ENCODE data around the gene TSHR. TPM values are rescaled to one million over a fixed set of nuclear protein-coding genes. Genes with fewer than 3 reads are reported as not detected.
"Not testable (repeated sequence)": the region's sequence is repeated elsewhere in the genome, so short reads cannot be mapped to it uniquely, and the experiment has no call there.

Gene TSHR
- total RNA-seq, 1 donor from 2014 or later: not detected

- H3K9ac ChIP-seq (ENCODE audit: low read length): no peak overlapping the region
- no peak for TF ChIP-seq CTCF (IDR thresholded peaks at IDR 0.05; ENCODE audit: insufficient read depth, low read depth, low read length)
- TF ChIP-seq EZH2 (IDR thresholded peaks at IDR 0.05; ENCODE audit: insufficient read depth, low read length): no peak
- DNase-seq (ENCODE audit: low read depth): no peak
- Mint-ChIP-seq H3K4me3 (ENCODE audit: unreplicated experiment) (no peak overlapping the region), H3K9me3 (ENCODE audit: unreplicated experiment) (peaks cover 4% of the 10 kb centered on the region), H3K27me3 (ENCODE audit: low read depth, unreplicated experiment) (no peaks in the 10 kb centered on the region), H3K4me1 (ENCODE audit: low read depth, unreplicated experiment) (peaks cover under 1% of the 10 kb centered on the region), H3K36me3 (ENCODE audit: low read depth, unreplicated experiment) (no peaks in the 10 kb centered on the region), H3K27ac (ENCODE audit: unreplicated experiment) (no peak overlapping the region)
- no peak overlapping the region for H3K4me2 ChIP-seq (ENCODE audit: low read length)
- no peaks in the 10 kb centered on the region for H3K79me2 ChIP-seq (ENCODE audit: insufficient read depth, low read length)
- FAIRE-seq: no peak
- H3K4me1 ChIP-seq (ENCODE audit: insufficient read depth, low read length): no peaks in the 10 kb centered on the region
- no peaks in the 10 kb centered on the region for H3K36me3 ChIP-seq (ENCODE audit: insufficient read depth, low read length)
- H3K9me3 ChIP-seq (ENCODE audit: insufficient read depth, low read depth, low read length): no peaks in the 10 kb centered on the region
- no peak overlapping the region for H2AFZ ChIP-seq (ENCODE audit: low read depth, low read length)
- H3K27me3 ChIP-seq (ENCODE audit: insufficient read depth, low read length): no peaks in the 10 kb centered on the region
- H4K20me1 ChIP-seq (ENCODE audit: insufficient read depth, low read length): no peaks in the 10 kb centered on the region
- H3K27ac ChIP-seq (ENCODE audit: low read depth, low read length): no peak overlapping the region
- H3K4me3 ChIP-seq (ENCODE audit: insufficient read depth, low read depth, low read length): no peak overlapping the region
Measured at GRCh38 chr14:81009346-81009745, 53.9 kb downstream of the TSHR start.

DNA sequence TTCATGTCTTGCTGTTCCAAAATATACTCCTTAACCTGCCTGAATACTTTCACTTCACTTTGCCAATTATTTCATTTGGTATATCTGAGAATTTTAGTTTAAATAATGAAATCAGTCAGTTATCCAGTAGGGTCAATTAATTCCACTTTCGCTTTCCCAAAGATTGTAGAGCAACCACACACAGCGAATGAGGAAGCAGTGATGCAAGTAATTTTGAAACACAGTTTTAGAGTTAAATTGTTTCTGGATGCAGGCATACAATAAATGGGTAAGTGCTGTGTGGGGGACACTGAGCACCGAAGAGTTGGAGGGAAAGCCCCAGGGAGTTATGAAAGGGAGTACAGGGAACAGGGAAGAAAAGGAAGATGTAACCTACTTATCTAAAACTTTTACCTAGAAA, 62.8 kb downstream of the TSHR start:
- Histone ChIP-seq H3K79me2 (ENCODE audit: insufficient read depth, low read length) (no peaks in the 10 kb centered on the region), H3K4me3 (ENCODE audit: insufficient read depth, low read depth, low read length) (no peak overlapping the region), H3K4me2 (ENCODE audit: low read length) (no peak overlapping the region), H3K9ac (ENCODE audit: low read length) (no peak overlapping the region), H3K4me1 (ENCODE audit: insufficient read depth, low read length) (no peaks in the 10 kb centered on the region), H3K36me3 (ENCODE audit: insufficient read depth, low read length) (no peaks in the 10 kb centered on the region), H3K9me3 (ENCODE audit: insufficient read depth, low read depth, low read length) (no peaks in the 10 kb centered on the region), H4K20me1 (ENCODE audit: insufficient read depth, low read length) (no peaks in the 10 kb centered on the region), H3K27ac (ENCODE audit: low read depth, low read length) (no peak overlapping the region), H3K27me3 (ENCODE audit: insufficient read depth, low read length) (no peaks in the 10 kb centered on the region), H2AFZ (ENCODE audit: low read depth, low read length) (no peak overlapping the region)
- Mint-ChIP-seq H3K27me3 (ENCODE audit: low read depth, unreplicated experiment) (no peaks in the 10 kb centered on the region), H3K4me1 (ENCODE audit: low read depth, unreplicated experiment) (peaks cover 4% of the 10 kb centered on the region), H3K9me3 (ENCODE audit: unreplicated experiment) (peaks cover 3% of the 10 kb centered on the region), H3K36me3 (ENCODE audit: low read depth, unreplicated experiment) (no peaks in the 10 kb centered on the region), H3K4me3 (ENCODE audit: unreplicated experiment) (no peak overlapping the region), H3K27ac (ENCODE audit: unreplicated experiment) (no peak overlapping the region)
- FAIRE-seq (no peak), DNase-seq (ENCODE audit: low read depth) (no peak)
- TF ChIP-seq EZH2 (IDR thresholded peaks at IDR 0.05; ENCODE audit: insufficient read depth, low read length): no peak
- no peak for TF ChIP-seq CTCF (IDR thresholded peaks at IDR 0.05; ENCODE audit: insufficient read depth, low read depth, low read length)

DNA sequence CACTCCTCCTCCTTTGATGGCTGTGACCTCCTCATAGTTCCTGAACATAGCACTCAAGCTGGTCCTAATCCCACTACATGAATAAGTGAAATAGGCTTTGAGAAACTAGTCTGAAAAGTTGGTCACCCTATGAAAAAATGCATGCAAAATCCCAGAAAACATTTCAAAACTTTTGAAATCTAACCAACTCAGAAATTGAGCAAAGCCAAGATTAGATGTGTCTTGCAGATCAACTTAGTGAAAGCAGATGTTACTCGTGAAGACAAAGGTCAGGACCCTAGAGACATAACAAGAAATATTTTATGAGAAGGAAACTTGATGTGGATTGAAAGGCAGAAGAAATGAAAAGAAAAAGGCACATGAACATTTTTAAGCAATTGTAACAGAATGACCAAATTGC, 63.3 kb downstream of the TSHR start:
- Histone ChIP-seq H3K9ac (ENCODE audit: low read length) (no peak overlapping the region), H2AFZ (ENCODE audit: low read depth, low read length) (no peak overlapping the region), H3K4me1 (ENCODE audit: insufficient read depth, low read length) (no peaks in the 10 kb centered on the region), H3K27ac (ENCODE audit: low read depth, low read length) (no peak overlapping the region), H3K4me2 (ENCODE audit: low read length) (no peak overlapping the region), H3K9me3 (ENCODE audit: insufficient read depth, low read depth, low read length) (no peaks in the 10 kb centered on the region), H3K79me2 (ENCODE audit: insufficient read depth, low read length) (no peaks in the 10 kb centered on the region), H3K27me3 (ENCODE audit: insufficient read depth, low read length) (no peaks in the 10 kb centered on the region), H3K36me3 (ENCODE audit: insufficient read depth, low read length) (no peaks in the 10 kb centered on the region), H4K20me1 (ENCODE audit: insufficient read depth, low read length) (no peaks in the 10 kb centered on the region), H3K4me3 (ENCODE audit: insufficient read depth, low read depth, low read length) (no peak overlapping the region)
- TF ChIP-seq EZH2 (IDR thresholded peaks at IDR 0.05; ENCODE audit: insufficient read depth, low read length) (no peak), CTCF (IDR thresholded peaks at IDR 0.05; ENCODE audit: insufficient read depth, low read depth, low read length) (no peak)
- DNase-seq (ENCODE audit: low read depth) (no peak), FAIRE-seq (no peak)
- peaks cover 4% of the 10 kb centered on the region for H3K4me1 Mint-ChIP-seq (ENCODE audit: low read depth, unreplicated experiment)
- H3K27ac Mint-ChIP-seq (ENCODE audit: unreplicated experiment): no peak overlapping the region
- no peaks in the 10 kb centered on the region for H3K36me3 Mint-ChIP-seq (ENCODE audit: low read depth, unreplicated experiment)
- H3K9me3 Mint-ChIP-seq (ENCODE audit: unreplicated experiment): peaks cover 1% of the 10 kb centered on the region
- H3K4me3 Mint-ChIP-seq (ENCODE audit: unreplicated experiment): no peak overlapping the region
- no peaks in the 10 kb centered on the region for H3K27me3 Mint-ChIP-seq (ENCODE audit: low read depth, unreplicated experiment)

GRCh38 chr14:81019113-81019512, 63.7 kb downstream of the TSHR start:
- H3K9ac ChIP-seq (ENCODE audit: low read length); H3K4me2 ChIP-seq (ENCODE audit: low read length); H3K27me3 ChIP-seq (ENCODE audit: insufficient read depth, low read length); H3K4me1 Mint-ChIP-seq (ENCODE audit: low read depth, unreplicated experiment); H3K4me1 ChIP-seq (ENCODE audit: insufficient read depth, low read length); DNase-seq (ENCODE audit: low read depth); H3K27me3 Mint-ChIP-seq (ENCODE audit: low read depth, unreplicated experiment); H3K4me3 Mint-ChIP-seq (ENCODE audit: unreplicated experiment); FAIRE-seq; H3K9me3 ChIP-seq (ENCODE audit: insufficient read depth, low read depth, low read length); H4K20me1 ChIP-seq (ENCODE audit: insufficient read depth, low read length); H3K36me3 ChIP-seq (ENCODE audit: insufficient read depth, low read length); H3K27ac Mint-ChIP-seq (ENCODE audit: unreplicated experiment); H3K9me3 Mint-ChIP-seq (ENCODE audit: unreplicated experiment); H3K79me2 ChIP-seq (ENCODE audit: insufficient read depth, low read length); H3K4me3 ChIP-seq (ENCODE audit: insufficient read depth, low read depth, low read length); H3K27ac ChIP-seq (ENCODE audit: low read depth, low read length); H2AFZ ChIP-seq (ENCODE audit: low read depth, low read length); H3K36me3 Mint-ChIP-seq (ENCODE audit: low read depth, unreplicated experiment): not testable (repeated sequence)

Measured in astrocyte (in vitro differentiated cells and primary cell).